ENCODE data around the gene NDUFAF3. TPM values are rescaled to one million over a fixed set of nuclear protein-coding genes. Genes with fewer than 3 reads are reported as not detected.

The NDUFAF3 gene
- total RNA-seq, 1 experiment from 2014 or later, result 36.8 TPM

DNA sequence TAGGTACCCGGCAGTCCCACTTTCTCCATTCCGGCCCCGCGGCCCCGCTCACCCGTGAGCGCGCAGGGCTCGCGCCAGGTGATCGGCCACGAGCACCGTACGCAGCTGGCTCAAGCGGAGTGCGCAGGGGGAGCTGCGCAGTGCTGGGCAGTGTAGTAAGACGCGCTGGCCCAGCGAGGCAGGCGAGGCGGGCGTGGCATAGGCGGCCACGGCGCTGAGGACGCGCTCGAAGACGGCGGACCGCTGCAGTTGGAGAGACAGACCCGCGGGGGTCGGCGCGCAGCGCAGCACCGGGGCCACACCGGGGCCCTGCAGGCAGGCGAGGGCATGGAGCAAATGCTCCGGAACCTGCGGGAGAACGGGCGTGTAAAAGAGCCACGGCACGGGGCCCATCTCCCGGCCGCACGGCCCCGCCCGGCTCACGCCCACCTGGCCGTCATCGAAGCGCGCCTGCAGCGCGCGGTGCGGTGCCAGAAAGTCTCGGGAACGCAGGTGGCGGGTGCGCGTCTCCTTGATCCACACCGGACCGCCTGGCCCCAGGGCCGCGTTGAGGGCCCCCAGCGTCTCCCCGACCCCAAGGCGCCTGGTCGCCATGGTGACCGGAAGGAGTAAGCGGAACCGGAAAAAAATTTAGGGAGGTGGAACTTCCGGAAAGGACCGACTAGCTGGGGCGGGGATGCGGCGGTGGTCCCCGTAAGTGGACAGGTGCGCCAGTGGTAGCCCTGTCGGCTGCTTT lies 3.8 kb upstream of the NDUFAF3 start, which contains the start of gene DALRD3 (continued):
- TF ChIP-seq TCF7 (CRISPR knock-in tag; IDR thresholded peaks at IDR 0.05; ENCODE audit: low read depth), result no peak
- TF ChIP-seq SOX15 (CRISPR knock-in tag; IDR thresholded peaks at IDR 0.05), result no peak
- TF ChIP-seq, protein P1, sequence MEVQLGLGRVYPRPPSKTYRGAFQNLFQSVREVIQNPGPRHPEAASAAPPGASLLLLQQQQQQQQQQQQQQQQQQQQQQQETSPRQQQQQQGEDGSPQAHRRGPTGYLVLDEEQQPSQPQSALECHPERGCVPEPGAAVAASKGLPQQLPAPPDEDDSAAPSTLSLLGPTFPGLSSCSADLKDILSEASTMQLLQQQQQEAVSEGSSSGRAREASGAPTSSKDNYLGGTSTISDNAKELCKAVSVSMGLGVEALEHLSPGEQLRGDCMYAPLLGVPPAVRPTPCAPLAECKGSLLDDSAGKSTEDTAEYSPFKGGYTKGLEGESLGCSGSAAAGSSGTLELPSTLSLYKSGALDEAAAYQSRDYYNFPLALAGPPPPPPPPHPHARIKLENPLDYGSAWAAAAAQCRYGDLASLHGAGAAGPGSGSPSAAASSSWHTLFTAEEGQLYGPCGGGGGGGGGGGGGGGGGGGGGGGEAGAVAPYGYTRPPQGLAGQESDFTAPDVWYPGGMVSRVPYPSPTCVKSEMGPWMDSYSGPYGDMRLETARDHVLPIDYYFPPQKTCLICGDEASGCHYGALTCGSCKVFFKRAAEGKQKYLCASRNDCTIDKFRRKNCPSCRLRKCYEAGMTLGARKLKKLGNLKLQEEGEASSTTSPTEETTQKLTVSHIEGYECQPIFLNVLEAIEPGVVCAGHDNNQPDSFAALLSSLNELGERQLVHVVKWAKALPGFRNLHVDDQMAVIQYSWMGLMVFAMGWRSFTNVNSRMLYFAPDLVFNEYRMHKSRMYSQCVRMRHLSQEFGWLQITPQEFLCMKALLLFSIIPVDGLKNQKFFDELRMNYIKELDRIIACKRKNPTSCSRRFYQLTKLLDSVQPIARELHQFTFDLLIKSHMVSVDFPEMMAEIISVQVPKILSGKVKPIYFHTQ (CRISPR knock-in tag; IDR thresholded peaks at IDR 0.05), result no peak
- TF ChIP-seq, protein P2, sequence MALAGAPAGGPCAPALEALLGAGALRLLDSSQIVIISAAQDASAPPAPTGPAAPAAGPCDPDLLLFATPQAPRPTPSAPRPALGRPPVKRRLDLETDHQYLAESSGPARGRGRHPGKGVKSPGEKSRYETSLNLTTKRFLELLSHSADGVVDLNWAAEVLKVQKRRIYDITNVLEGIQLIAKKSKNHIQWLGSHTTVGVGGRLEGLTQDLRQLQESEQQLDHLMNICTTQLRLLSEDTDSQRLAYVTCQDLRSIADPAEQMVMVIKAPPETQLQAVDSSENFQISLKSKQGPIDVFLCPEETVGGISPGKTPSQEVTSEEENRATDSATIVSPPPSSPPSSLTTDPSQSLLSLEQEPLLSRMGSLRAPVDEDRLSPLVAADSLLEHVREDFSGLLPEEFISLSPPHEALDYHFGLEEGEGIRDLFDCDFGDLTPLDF (CRISPR knock-in tag; IDR thresholded peaks at IDR 0.05), result no peak; the same call in 1 of the 2 replicates
- TF ChIP-seq, protein P3, sequence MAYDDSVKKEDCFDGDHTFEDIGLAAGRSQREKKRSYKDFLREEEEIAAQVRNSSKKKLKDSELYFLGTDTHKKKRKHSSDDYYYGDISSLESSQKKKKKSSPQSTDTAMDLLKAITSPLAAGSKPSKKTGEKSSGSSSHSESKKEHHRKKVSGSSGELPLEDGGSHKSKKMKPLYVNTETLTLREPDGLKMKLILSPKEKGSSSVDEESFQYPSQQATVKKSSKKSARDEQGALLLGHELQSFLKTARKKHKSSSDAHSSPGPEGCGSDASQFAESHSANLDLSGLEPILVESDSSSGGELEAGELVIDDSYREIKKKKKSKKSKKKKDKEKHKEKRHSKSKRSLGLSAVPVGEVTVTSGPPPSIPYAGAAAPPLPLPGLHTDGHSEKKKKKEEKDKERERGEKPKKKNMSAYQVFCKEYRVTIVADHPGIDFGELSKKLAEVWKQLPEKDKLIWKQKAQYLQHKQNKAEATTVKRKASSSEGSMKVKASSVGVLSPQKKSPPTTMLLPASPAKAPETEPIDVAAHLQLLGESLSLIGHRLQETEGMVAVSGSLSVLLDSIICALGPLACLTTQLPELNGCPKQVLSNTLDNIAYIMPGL (CRISPR knock-in tag; IDR thresholded peaks at IDR 0.05), result peak; percentile 69; the same call in 1 of the 2 replicates
- TF ChIP-seq, protein P4, sequence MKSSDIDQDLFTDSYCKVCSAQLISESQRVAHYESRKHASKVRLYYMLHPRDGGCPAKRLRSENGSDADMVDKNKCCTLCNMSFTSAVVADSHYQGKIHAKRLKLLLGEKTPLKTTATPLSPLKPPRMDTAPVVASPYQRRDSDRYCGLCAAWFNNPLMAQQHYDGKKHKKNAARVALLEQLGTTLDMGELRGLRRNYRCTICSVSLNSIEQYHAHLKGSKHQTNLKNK (CRISPR knock-in tag; IDR thresholded peaks at IDR 0.05), result no peak
- TF ChIP-seq GTF2I (CRISPR knock-in tag; conservative IDR thresholded peaks at IDR 0.05), result 0 out of 2 replicates have a peak, but pooled peaks have one; percentile 39
- TF ChIP-seq ZNF121 (CRISPR knock-in tag; IDR thresholded peaks at IDR 0.05), result peak; percentile 100
- TF ChIP-seq, protein P5, sequence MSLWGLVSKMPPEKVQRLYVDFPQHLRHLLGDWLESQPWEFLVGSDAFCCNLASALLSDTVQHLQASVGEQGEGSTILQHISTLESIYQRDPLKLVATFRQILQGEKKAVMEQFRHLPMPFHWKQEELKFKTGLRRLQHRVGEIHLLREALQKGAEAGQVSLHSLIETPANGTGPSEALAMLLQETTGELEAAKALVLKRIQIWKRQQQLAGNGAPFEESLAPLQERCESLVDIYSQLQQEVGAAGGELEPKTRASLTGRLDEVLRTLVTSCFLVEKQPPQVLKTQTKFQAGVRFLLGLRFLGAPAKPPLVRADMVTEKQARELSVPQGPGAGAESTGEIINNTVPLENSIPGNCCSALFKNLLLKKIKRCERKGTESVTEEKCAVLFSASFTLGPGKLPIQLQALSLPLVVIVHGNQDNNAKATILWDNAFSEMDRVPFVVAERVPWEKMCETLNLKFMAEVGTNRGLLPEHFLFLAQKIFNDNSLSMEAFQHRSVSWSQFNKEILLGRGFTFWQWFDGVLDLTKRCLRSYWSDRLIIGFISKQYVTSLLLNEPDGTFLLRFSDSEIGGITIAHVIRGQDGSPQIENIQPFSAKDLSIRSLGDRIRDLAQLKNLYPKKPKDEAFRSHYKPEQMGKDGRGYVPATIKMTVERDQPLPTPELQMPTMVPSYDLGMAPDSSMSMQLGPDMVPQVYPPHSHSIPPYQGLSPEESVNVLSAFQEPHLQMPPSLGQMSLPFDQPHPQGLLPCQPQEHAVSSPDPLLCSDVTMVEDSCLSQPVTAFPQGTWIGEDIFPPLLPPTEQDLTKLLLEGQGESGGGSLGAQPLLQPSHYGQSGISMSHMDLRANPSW (CRISPR knock-in tag; conservative IDR thresholded peaks at IDR 0.05; ENCODE audit: low read depth), result 0 out of 2 replicates have a peak, but pooled peaks have one; percentile 74
- TF ChIP-seq, protein P6, sequence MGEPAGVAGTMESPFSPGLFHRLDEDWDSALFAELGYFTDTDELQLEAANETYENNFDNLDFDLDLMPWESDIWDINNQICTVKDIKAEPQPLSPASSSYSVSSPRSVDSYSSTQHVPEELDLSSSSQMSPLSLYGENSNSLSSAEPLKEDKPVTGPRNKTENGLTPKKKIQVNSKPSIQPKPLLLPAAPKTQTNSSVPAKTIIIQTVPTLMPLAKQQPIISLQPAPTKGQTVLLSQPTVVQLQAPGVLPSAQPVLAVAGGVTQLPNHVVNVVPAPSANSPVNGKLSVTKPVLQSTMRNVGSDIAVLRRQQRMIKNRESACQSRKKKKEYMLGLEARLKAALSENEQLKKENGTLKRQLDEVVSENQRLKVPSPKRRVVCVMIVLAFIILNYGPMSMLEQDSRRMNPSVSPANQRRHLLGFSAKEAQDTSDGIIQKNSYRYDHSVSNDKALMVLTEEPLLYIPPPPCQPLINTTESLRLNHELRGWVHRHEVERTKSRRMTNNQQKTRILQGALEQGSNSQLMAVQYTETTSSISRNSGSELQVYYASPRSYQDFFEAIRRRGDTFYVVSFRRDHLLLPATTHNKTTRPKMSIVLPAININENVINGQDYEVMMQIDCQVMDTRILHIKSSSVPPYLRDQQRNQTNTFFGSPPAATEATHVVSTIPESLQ (CRISPR knock-in tag; IDR thresholded peaks at IDR 0.05), result no peak
- TF ChIP-seq, protein P7, sequence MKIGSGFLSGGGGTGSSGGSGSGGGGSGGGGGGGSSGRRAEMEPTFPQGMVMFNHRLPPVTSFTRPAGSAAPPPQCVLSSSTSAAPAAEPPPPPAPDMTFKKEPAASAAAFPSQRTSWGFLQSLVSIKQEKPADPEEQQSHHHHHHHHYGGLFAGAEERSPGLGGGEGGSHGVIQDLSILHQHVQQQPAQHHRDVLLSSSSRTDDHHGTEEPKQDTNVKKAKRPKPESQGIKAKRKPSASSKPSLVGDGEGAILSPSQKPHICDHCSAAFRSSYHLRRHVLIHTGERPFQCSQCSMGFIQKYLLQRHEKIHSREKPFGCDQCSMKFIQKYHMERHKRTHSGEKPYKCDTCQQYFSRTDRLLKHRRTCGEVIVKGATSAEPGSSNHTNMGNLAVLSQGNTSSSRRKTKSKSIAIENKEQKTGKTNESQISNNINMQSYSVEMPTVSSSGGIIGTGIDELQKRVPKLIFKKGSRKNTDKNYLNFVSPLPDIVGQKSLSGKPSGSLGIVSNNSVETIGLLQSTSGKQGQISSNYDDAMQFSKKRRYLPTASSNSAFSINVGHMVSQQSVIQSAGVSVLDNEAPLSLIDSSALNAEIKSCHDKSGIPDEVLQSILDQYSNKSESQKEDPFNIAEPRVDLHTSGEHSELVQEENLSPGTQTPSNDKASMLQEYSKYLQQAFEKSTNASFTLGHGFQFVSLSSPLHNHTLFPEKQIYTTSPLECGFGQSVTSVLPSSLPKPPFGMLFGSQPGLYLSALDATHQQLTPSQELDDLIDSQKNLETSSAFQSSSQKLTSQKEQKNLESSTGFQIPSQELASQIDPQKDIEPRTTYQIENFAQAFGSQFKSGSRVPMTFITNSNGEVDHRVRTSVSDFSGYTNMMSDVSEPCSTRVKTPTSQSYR (CRISPR knock-in tag; IDR thresholded peaks at IDR 0.05), result no peak
- TF ChIP-seq, protein P8, sequence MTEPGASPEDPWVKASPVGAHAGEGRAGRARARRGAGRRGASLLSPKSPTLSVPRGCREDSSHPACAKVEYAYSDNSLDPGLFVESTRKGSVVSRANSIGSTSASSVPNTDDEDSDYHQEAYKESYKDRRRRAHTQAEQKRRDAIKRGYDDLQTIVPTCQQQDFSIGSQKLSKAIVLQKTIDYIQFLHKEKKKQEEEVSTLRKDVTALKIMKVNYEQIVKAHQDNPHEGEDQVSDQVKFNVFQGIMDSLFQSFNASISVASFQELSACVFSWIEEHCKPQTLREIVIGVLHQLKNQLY (CRISPR knock-in tag; IDR thresholded peaks at IDR 0.05), result no peak
- TF ChIP-seq NFYB (CRISPR knock-in tag; conservative IDR thresholded peaks at IDR 0.05; ENCODE audit: low read depth), result no peak
- no peak for TF ChIP-seq EMX1 (CRISPR knock-in tag; IDR thresholded peaks at IDR 0.05)
- no peak for TF ChIP-seq ATF1 (CRISPR knock-in tag; IDR thresholded peaks at IDR 0.05)
- TF ChIP-seq ZNF232 (CRISPR knock-in tag; IDR thresholded peaks at IDR 0.05), result peak; percentile 49; the same call in 1 of the 2 replicates
- TF ChIP-seq, protein P9, sequence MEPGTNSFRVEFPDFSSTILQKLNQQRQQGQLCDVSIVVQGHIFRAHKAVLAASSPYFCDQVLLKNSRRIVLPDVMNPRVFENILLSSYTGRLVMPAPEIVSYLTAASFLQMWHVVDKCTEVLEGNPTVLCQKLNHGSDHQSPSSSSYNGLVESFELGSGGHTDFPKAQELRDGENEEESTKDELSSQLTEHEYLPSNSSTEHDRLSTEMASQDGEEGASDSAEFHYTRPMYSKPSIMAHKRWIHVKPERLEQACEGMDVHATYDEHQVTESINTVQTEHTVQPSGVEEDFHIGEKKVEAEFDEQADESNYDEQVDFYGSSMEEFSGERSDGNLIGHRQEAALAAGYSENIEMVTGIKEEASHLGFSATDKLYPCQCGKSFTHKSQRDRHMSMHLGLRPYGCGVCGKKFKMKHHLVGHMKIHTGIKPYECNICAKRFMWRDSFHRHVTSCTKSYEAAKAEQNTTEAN (CRISPR knock-in tag; IDR thresholded peaks at IDR 0.05), result peak; percentile 84
- no peak for TF ChIP-seq NR1H2 (CRISPR knock-in tag; IDR thresholded peaks at IDR 0.05)
- no peak for TF ChIP-seq ZNF423 (CRISPR knock-in tag; IDR thresholded peaks at IDR 0.05)
- TF ChIP-seq RORB (CRISPR knock-in tag; IDR thresholded peaks at IDR 0.05), result no peak
- TF ChIP-seq ETV6 (CRISPR knock-in tag; IDR thresholded peaks at IDR 0.05), result peak; percentile 86
- TF ChIP-seq NR2C2 (CRISPR knock-in tag; IDR thresholded peaks at IDR 0.05), result no peak
- 0 out of 2 replicates have a peak, but pooled peaks have one; percentile 46 for TF ChIP-seq RELA (CRISPR knock-in tag; IDR thresholded peaks at IDR 0.05; ENCODE audit: borderline replicate concordance)
